Measurements from ENCODE around the gene VSTM2L.

DNA sequence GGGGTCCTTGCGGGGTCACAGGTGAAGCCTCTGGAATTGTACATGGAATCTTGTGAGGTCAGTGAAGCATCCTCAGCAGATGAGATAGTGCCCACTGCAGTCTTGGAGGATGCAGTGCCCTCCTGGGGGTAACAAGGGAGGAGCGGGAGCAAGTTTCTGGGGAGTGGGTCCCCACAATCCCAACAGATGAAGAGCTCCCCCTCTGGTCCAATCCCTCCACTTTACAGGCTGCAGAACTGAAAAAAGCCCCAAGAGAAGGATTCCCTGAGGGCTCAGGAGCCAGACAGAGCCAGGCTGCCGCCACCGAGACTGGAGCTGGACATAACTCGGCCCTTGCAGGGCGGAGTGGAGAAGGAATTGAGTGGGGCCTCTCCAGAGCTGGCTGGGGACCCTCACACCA lies 77.9 kb downstream of the VSTM2L start:
- TF ChIP-seq EZH2 (IDR thresholded peaks at IDR 0.05) = no peak
- no peak for TF ChIP-seq POLR2AphosphoS5 (IDR thresholded peaks at IDR 0.05; ENCODE audit: borderline replicate concordance, low read depth, low read length)
- no peak for TF ChIP-seq FOXP2 (optimal IDR thresholded peaks at IDR 0.05; ENCODE audit: control extremely low read depth, extremely low read length, insufficient read depth)

All from SK-N-MC (cell line).